HG03175 (cell line): ENCODE data around the gene ELAVL2.

Source experiments
- ATAC-seq: cut with Tn5 transposase; IDR thresholded peaks from one replicate; pipeline ENCODE4 v1.9.1; 2021; ENCODE audit warnings: mild to moderate bottlenecking, moderate library complexity; ENCODE audit not compliant: unreplicated experiment

The ELAVL2 gene

DNA sequence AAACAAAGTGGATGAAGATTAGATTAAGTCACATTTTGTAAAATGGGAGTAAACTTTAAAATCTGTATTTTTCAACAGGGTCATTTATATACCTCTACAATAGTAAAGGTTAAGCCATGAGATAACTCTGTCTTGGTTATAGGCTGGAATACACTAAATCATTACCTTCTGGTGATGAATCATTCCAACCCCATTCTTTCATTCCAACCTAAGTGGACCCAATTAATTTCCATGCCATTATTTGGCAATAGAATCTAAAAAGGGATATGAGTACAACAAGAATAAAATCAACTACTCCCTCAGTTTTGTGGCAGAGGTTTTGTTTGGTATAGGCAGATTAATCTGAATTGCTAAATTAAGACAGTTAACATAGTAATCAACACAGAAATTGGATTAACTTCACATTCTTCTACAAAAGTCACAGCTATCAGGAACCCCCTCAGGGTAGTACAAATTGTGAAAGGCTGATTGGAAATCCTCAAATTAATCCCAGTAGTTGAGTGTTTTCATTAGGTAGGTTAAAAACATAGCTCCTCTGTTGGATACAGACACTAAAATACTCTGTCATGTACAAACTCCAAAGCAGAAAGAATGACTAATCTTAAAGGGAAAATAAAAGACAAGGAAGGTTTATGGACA lies 54.2 kb downstream of the ELAVL2 start:
- no peak for ATAC-seq

DNA sequence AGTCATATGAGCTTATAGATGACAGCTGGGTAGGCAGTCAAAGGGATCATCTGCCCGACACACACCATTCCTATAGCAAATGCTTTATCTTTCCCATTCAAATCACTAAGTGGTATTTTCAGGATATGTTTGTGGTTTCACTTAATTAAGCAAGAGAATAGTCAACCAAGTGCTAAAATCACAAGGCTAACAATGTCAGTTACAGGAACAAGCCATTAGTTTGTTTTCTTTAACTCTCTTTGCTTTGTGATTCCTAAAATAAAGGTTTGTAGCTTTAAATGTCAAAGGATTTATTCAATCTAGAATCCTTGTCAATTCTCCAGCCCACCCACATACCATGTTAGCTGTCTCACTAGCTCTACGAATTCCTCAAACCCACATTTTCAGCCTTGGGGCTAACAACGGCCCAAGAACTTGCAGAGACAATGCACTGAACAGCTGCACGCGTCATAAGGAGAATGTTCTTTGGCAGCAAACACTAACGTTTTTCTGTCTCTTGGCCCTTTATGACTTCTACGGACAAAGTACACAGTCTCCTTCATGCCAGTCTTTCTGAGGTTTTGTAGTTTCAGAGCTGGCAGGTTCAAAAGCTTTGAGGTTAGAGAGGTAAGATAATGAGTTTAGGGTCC lies 56.6 kb downstream of the ELAVL2 start:
- no peak for ATAC-seq

DNA sequence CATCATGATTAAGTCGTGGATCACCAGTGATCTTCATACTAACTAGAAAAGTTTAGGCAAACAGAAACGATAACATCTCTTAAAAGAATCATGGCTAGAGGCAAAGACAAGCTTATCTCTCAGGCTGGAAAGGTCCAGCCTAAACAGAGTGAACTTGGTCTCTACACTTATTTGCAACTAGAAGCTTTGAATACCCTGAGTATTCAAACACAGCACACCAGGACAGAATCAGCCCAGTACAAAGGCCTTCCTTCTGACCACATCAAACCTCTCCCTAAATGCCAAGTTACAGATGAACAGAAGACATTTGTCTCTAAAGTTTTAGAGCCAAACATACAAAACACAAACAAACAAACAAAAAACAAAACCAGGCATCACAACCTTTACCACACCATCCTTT lies 57.2 kb downstream of the ELAVL2 start:
- ATAC-seq: no peak

DNA sequence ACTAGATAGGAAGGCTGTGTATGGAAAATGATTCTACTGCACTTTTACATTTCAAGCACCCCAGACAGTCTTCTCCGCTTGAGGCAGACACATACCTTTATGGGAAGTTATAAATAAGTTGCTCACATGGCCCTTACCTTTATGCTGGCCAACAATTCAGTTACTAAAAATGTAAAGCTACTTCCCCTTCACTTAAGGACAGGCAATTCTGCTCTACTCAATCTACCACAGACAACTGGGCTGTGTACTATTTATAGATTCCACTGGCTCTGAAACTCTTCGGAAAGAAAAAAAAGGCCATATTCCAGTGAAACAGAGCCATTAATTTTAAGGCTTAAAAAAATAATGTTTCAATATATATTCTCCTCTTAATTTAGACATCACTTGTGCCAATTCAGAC lies 59.4 kb downstream of the ELAVL2 start:
- no peak for ATAC-seq

DNA sequence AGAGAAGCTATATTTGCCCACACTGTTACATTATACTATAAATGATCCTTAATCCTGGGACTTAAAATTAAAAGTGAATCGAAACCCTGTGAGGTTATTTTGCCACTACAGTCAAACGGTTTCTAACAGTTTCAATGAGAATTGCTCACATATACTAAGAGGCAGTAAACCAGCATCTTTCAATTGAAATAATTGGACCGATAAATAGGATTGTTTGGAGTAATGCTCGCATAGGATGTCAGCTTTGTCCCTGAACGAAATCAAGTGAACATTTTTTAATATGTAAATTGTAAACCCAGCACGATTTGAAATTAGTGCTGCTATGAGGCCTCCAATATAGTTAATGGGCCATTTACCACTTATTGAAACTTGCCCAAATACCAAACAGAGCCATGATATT lies 60.5 kb downstream of the ELAVL2 start:
- no peak for ATAC-seq

DNA sequence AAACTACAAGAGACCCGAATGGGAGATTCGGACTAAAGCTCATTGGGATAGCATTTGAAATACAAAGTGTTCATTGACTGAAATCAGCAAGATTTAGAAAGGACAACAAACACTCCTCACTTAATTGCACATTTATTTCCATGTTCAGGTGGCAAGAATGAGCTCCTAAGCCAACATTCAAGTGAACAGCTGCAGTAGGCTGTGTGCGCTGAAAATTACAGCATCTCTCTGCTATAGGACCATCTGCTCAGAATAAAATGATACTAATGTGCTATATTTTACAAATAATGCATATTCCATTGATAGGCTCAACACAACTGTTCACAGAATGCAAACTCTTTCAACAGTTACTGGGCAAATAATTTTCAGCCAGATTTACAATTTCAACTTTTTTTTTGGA lies 61.8 kb downstream of the ELAVL2 start:
- ATAC-seq: no peak

DNA sequence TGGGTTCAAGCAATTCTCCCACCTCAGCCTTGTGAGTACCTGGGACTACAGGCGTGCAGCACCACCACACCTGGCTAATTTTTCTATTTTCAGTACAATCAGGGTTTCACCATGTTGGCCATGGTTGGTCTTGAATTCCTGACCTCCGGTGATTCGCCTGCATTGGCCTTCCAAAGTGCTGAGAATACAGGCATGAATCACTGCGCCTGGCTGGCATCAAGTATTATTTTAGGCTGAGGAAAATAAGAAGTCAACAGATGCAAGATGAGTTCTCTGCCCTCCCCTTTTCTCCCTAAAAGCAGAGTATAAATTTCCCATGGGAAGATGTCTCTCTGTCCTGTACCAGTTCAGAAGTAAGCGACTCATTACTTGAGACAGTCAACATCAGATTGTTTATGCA lies 71.5 kb downstream of the ELAVL2 start:
- ATAC-seq: no peak

DNA sequence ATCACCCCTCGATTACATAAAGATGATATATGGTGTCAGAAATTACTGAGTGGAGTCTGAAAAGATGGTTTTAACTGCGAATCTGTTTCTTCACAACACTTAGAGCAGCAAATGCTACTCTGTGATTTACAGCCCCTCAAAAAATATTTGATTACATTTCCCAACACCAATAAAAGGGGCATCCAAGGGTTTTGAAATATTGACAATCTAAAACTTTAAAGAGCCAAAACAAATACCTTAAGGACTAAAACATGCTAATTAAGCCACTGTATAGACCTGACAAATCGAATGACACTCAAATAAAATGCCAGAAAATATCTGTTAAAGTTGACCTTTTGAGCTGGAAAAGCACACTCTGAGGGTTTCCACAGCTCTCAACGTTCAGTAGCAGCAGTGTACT lies 73.2 kb downstream of the ELAVL2 start:
- no peak for ATAC-seq

DNA sequence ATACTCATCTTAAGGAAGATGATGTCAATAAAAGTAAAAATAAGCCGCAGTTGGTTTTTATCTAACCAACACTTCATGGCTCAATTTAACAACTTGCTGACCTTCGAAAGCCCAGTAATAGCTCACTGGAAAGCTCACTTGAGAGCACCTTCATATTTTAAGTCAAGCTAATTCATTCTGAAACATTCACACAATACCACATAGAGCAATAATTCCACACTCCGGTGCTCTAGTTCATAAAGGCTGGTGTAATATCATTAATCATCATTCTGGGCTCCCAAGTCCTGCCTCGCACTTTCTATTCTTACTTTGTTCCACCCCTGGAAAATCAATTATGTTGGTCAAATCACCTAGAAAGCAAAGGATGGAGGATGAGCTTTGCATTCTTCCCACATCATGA lies 74.4 kb downstream of the ELAVL2 start:
- ATAC-seq: no peak

DNA sequence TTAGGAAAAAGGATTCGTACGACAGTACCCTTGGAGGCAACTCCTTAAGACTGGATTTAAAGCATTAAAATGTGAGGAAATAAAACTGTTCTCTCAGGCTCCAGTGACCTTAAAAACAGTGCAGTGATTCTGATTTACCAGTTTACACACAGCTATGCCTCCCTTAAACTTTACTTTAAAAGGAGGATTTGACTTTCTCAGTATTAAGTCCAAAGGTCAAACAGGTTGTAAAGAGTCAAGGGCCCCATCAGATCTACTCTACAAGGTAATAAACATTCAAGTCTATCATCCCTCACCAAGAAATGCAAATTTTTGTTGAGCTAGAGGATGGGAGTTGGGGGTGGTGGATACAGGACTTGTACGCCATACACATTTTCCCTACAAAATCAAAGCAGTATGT lies 75.2 kb downstream of the ELAVL2 start:
- ATAC-seq: no peak

DNA sequence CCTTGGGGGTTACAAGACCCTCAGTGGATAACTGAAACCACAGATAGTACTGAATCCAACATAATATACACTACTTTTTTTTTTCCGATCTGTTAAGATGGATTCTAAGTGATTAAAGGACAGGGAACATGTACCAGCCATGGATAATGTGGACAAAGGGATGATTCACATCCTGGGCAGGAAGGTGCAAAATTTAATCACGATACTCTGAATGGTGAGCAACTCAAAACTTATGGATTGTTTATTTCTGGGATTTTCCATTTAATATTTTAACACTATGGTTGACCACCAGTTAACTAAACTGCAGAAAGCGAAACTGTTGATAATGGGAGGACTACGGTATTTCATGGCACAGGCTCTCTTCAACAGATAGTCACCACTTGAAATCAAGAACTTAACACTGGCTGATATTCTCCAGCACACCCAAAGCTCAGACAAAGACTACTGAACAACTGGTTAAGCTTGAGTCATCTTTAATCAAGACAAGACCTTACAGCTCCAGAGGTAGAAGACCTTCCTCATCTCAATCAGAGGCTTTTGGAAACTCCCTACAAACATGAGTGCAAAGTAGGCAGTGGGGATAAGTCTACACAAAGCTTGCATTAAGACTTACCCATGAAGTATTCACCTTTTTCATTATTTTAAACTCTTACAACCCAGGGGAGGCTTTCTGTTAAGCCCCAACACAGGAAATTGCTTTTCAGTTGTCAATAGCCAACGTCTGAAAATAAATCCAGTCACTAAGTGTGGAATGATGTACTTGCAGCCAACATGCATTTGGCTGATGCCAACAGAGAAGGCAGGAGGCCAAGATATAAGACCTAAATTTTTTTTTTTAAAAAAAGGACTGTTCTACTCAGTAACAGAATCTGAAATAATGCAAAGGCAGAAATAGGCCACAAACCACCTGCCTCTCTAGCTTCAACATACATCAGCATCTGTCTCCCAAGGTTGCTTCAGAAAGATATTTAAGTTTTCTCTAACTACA lies 78.7 kb downstream of the ELAVL2 start:
- ATAC-seq: no peak

DNA sequence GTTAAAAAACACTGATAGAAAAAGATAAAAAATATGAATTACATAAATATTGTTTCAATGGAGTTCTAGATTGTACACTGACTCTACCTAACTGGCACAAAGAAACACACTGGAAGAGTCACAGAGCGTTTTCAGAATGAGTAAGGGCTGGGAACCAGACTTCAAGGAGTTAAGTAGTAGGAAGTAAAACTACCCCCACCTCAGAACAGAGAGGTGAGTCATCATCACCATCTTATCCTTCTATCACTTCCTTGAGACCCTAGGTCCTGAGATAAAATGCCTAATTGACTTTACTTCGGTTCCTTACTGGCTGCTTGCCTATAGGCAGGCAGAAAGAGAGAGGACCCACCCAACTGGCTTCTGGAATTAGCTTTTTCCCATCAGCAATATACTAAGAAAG lies 79.7 kb downstream of the ELAVL2 start:
- no peak for ATAC-seq

DNA sequence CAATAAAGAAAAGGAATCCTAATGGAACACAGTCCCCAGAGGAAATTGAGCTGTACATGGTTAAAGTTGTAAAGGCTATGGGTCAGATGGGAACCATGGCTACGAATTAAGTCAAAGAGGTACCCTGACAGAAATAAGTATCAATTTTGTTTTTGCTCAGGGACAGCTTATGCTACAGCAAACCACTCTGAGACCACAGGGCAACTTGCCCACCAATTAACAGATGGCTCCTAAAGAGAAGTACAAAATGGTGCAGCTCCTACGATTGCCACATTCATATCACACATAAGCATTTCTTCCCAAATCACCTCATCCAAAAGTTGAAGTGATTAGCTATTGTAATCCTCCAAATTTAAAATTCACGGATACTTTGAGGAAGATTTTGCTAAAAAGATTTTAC lies 83.0 kb downstream of the ELAVL2 start:
- no peak for ATAC-seq

DNA sequence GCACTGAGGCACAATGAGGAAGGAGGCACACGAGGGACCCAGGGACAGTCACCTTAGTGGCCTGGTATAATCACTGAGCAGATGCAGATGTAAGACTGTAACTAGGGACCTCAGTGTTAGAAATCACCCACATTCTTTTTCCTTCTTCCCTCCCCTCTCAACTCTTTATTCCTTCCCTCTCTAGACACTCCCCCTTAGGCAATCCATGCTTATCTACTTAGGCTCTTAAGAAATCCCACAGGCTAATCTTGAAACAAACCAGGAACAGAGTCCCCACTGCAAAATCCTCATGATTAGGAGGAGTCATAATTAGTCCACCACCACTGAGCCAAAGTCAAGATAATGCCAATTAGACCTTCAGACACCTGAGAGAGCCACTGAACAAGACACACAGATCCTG lies 84.7 kb downstream of the ELAVL2 start:
- ATAC-seq: no peak

DNA sequence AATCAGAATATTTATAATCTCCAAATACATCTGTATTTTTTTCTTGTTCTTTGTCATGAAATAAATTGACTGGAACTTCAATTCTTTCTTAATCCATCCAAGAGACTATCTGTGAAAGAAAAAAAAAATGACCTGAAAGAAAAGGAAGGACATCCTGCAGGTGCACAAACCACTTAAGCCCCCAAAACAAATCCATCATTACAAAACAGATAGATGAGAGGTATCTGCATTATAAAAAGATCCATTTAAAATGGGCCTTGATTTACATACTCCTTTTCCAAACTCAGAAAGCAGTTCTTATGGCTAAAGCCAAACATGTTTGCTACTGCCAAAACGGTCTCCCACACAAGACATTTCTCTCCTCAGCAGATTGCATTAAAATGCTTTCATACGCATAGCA lies 85.5 kb downstream of the ELAVL2 start:
- ATAC-seq: no peak

DNA sequence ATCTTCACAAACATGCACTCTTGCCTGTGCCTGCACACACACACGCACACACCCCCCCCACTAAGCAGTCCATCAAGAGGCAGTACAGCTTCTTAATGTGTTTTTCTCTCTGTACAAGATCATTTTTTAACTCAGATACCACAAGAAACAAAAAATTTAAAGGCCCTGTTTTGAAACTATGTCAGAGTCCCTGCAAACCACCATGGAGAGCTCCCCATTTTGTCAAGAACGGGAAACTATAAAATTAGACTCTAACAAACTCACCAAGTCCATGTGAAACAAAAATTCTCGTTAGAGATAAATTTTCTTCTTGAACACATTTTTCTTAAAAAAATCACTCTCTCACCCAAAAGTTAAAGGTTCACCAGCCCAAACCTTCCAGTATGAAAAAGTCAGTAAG lies 86.3 kb downstream of the ELAVL2 start:
- no peak for ATAC-seq

DNA sequence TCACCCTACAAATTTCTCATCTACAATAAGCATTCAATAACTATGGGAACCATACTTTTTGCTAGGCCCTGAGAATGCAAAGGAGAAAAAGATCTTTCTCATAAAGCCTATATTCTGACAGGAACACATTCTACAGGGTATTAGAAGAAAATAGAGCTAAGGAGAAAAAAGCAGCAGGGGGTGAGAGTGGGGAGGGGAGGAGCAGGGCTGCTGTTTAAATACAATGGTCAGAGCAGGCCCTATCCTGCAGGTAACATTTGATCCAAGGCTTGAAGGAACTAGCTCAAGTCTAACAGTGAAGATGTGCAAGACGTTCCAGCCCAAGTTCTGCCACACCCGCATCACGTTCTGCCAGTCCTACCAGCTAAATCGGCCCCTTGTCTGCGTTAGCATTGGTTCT lies 89.7 kb downstream of the ELAVL2 start:
- ATAC-seq: no peak

DNA sequence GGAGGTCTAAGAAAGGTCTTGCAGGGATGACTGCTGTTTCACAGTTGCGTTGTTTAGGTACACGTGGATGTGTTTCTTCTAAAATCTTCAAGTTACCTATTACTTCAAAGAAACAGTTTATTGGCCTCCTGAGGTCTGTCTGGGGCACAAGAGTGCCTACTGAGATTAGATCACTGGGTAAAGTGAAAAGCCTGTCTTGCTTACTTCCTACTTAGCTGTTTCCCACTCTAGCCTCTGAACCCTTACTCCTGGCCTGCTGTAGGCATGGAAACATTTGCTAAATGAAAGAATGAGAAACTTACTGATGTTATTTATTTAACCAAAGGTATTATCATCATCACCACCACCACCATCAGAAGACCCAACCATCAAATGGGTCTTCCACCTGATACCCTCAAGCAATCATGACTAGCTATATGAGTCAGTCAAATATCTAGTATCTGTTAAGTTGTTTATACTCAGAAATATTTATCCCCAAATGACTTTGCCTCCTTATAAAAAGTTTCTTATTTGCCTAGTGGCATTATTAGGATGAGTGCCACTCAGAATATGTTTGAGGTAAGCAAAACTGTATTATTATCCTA lies 92.5 kb downstream of the ELAVL2 start:
- no peak for ATAC-seq

DNA sequence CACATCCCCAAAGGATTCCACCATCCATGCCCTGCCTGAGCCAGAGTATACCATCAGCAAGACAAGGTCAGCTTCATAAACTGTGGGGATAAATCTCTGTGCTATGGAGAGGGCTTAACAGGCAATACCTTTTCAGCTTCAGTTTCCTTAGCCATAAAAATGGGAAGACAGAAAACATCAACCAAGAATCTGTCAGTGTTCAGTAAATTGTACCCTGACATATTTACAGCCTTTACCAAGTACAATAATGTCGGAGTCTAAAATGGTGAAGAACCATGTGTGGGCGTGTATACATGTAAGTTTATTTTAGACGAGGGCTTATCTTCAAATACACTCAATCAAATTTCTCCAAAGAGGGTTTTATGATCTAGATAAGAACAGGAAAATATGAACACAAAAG lies 94.7 kb downstream of the ELAVL2 start:
- ATAC-seq: no peak

DNA sequence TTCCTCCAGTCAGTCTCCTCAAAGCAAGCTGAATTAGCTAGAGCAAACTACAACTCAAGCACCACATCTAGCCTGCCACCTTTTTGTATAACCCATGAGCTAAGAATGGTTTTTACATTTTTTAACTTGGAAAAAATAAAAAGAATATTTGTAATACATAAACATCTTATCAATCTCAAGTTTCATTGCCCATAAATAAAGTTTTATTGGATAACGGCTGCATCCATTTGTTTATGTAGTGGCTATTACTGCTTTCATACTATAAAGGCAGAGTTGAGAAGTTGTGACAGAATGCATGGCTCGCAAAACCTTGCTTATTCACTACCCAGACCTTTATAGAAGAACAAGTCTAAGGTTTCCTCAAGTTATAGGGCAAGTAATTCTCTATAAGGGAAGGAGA lies 95.7 kb downstream of the ELAVL2 start:
- ATAC-seq: no peak

DNA sequence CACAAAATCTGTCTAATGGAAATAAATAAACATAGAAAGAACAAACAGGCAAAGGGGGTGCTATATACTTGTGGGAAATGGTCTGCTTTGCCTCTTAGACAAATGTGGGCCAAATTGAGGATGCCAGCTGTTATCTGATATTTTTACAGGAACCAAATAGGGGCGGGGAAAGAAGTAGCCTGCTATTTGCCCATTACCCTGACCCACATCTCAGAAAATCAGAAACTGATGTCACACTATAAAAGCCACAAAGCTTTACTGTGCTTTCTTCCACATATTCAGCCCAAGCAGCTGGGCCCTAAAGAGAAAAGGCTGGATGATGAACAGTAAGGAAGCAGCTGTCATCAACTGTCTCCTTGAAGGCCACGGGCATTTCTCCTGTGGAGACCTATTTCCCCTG lies 97.3 kb downstream of the ELAVL2 start:
- ATAC-seq: no peak
